Forelimb muscle (tissue), 1 donor: ENCODE data around the gene PNO1. TPM values are rescaled to one million over a fixed set of nuclear protein-coding genes. Genes with fewer than 3 reads are reported as not detected.

Experiments used
- DNase-seq: peaks from one replicate; pipeline ENCODE4 v3.0.0-alpha.2; 2013; ENCODE audit warnings: low read depth
- polyA plus RNA-seq: library from polyadenylated mRNA; unstranded; fragments of 120-200 nt; gene quantifications from one replicate; pipeline ENCODE4 v1.2.1, GENCODE V29; 2013; ENCODE audit not compliant: insufficient read length

PNO1 gene
- polyA plus RNA-seq, 1 donor, result 16.5 TPM

- DNase-seq, result no peak
These were observed 37.4 kb downstream of the PNO1 start for GRCh38 chr2:68195096-68195495.

DNA sequence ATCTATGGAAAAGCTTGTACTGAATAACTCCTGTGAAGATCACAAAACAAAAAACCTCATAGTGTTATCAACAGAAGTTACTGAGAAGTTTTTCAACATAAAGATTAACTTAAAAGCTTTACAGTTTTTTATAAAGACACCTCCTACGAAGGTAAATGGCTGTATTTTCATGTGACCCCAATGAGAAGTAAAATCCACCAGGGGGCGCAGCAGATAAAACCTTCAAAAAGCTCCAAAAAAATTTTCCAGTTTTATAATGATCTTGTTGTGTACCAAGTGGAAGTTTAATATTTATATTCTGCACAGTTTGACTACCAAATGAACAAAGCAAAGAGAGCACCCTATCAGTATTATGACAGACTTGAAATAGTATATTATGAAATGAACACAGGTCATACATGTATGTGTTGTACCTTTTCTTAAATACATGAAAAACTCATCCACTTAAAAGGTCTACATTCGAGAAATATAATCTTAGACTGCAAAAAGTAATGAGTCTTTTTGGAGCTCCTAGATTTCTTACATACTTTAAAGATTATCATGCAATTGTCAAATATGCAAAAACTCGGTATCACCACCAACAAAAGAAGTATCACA lies 38.5 kb downstream of the PNO1 start:
- DNase-seq, result peak; percentile 9

GRCh38 chr2:68200157-68200787 lies 42.6 kb downstream of the PNO1 start:
- DNase-seq, result no peak

GRCh38 chr2:68203587-68203986 lies 45.9 kb downstream of the PNO1 start:
- no peak for DNase-seq

DNA sequence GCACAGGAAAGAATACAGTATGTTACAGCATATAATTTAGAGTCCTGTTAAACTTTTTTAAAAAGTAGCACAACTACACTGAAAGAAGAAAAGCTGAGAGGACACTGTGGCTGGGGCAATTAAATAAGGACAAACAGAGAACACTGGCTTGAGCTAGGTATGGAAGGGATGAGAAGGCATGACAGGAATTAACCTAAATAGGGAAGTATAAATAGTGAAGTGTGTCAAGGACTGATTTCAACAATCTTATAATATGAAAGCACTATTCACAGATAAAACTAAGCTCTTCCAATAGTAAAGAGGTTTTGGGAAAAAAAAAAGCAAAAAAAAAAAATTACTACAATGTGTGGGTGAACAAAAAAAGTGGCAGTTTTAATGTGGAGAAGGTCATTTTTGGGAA lies 49.1 kb downstream of the PNO1 start:
- no peak for DNase-seq

- DNase-seq, result no peak
These were observed 56.7 kb downstream of the PNO1 start for GRCh38 chr2:68214381-68214780.

DNA sequence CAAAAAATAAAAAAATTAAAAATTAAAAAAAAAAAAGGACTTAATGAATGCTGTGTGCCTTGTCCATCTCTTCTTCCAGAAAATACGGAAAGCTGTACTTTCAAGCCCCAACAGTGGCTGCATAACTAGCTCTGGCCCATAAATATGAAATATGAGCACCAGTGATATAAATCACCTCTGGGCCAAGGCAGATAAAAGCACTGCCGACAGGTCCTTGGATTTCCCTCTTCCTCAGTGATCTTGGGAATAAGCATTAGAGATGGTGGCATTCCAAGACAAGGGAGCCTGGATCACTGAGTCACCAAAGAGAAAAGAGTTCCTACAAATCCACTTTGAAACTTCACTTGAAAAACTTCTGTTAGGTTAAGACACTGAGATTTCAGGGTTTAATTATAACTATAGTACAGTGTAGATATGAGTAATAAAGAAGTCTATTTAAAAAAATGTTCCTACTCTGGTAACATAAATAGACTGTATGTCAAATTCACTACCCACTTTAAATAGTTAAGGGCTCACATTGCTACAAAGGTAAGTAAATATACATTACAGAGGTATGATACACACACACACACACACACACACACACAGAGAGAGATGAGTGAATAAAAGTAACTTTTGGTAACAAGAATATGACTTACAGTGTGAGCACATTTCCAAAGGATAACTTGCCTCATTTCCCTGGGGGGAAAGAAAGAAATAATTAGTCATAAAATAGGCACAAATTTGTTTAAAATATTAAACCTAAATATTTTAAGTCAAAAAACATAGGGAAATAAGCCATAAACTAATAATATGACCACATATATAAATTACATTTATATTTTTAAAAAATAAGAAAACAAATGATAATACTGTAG lies 59.0 kb downstream of the PNO1 start:
- no peak for DNase-seq

- DNase-seq, result no peak
These were observed 60.0 kb downstream of the PNO1 start for GRCh38 chr2:68217729-68218128.

- DNase-seq, result no peak
These were observed 60.7 kb downstream of the PNO1 start for GRCh38 chr2:68218343-68218901.

DNA sequence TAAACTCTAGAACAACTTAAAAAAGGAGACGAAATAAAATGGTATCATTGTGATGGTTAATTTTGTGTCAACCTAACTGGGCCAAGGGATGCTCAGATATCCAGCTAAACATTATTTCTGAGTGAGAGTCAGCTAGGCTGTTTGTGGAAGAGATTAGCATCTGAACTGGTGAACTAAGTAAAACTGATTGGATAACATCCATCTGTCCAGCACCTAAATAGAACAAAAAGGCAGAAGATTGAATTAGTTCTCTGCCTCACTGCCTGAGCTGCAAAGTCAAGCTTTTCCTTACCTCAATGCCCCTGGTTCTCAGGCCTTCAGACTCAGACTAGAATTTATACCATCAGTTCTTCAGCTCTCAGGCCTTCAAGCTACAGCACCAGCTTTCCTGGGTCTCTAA lies 64.6 kb downstream of the PNO1 start:
- no peak for DNase-seq

DNA sequence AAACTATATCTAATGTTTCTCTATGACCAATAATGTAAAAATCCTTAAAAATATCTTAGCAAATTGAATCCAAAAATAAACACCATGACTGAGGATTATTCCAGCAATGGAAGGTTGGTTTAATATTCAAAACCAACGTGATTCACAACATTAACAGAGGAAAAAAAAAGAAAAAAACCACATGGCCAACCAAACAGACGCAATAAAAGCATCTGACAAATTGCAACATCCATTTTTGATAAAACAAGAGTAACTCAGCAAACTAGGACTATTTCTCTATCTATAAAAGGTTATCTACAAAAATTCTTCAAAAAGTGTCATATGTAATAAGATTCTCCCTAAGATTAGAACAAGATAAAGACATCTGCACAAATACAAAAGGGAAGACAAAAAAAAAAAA lies 65.7 kb downstream of the PNO1 start:
- no peak for DNase-seq

- DNase-seq, result no peak
These were observed 67.5 kb downstream of the PNO1 start for GRCh38 chr2:68225119-68225632.

Other genes with a start within 250 kb of the PNO1 start
- 31.3 TPM for gene C1D, start 94.9 kb upstream of the PNO1 start, polyA plus RNA-seq
- 45.7 TPM for gene PPP3R1, start 94.6 kb downstream of the PNO1 start, polyA plus RNA-seq
- gene CNRIP1, start 162.1 kb downstream of the PNO1 start, polyA plus RNA-seq, result 20.1 TPM
- gene PLEK, start 207.4 kb downstream of the PNO1 start, polyA plus RNA-seq, result 4.1 TPM